ENCODE measurements around the gene ORMDL2. TPM values are rescaled to one million over a fixed set of nuclear protein-coding genes. Genes with fewer than 3 reads are reported as not detected.

ORMDL2 gene
- total RNA-seq, 1 donor from 2014 or later: 12.5 TPM

GRCh38 chr12:55829967-55830600 is 12.2 kb downstream of the ORMDL2 start:
- H3K27ac Mint-ChIP-seq: peak overlapping the region; percentile 99
- Histone ChIP-seq H3F3A (ENCODE audit: low read depth) (peaks cover 32% of the 10 kb centered on the region), H3K9me3 (ENCODE audit: low read depth) (no peaks in the 10 kb centered on the region), H3K27ac (peak overlapping the region; percentile 98), H3K4me3 (peak overlapping the region; percentile 92), H3K36me3 (no peaks in the 10 kb centered on the region), H3K27me3 (no peaks in the 10 kb centered on the region), H4K20me1 (ENCODE audit: low read depth) (no peaks in the 10 kb centered on the region), H3K79me2 (ENCODE audit: low read depth) (peaks cover 63% of the 10 kb centered on the region), H3K9ac (peak overlapping the region; percentile 96), H2AFZ (replicated peaks) (peak overlapping the region; percentile 8), H3K4me2 (peak overlapping the region; percentile 87), H3K4me1 (peaks cover 25% of the 10 kb centered on the region)
- H3K9me3 Mint-ChIP-seq: no peaks in the 10 kb centered on the region
- peaks cover 38% of the 10 kb centered on the region for H3K4me1 Mint-ChIP-seq
- H3K4me3 Mint-ChIP-seq: peak overlapping the region; percentile 99
- no peak for TF ChIP-seq EZH2phosphoT487 (IDR thresholded peaks at IDR 0.05)
- no peak for TF ChIP-seq EZH2 (IDR thresholded peaks at IDR 0.05)
- TF ChIP-seq CTCF (IDR thresholded peaks at IDR 0.05): peak; percentile 14
- DNase-seq (ENCODE audit: low spot score): peak; percentile 78
- H3K36me3 Mint-ChIP-seq: peaks cover 5% of the 10 kb centered on the region
- H3K27me3 Mint-ChIP-seq (ENCODE audit: insufficient read depth, low read depth): peaks cover 6% of the 10 kb centered on the region

- peak overlapping the region; percentile 99 for H3K27ac Mint-ChIP-seq
- peaks cover 35% of the 10 kb centered on the region for H3K4me1 Mint-ChIP-seq
Observed at GRCh38 chr12:55830601-55831446, 13.0 kb downstream of the ORMDL2 start.

GRCh38 chr12:55831447-55831815 is 13.6 kb downstream of the ORMDL2 start:
- Mint-ChIP-seq H3K4me3 (peak overlapping the region; percentile 99), H3K36me3 (peaks cover 5% of the 10 kb centered on the region), H3K9me3 (no peaks in the 10 kb centered on the region), H3K4me1 (peaks cover 33% of the 10 kb centered on the region), H3K27ac (peak overlapping the region; percentile 88), H3K27me3 (ENCODE audit: insufficient read depth, low read depth) (peaks cover 9% of the 10 kb centered on the region)
- Histone ChIP-seq H4K20me1 (ENCODE audit: low read depth) (no peaks in the 10 kb centered on the region), H3K27ac (no peak overlapping the region), H3K4me3 (peak overlapping the region; percentile 92), H3K9me3 (ENCODE audit: low read depth) (no peaks in the 10 kb centered on the region), H2AFZ (replicated peaks) (no peak overlapping the region), H3K27me3 (no peaks in the 10 kb centered on the region), H3K79me2 (ENCODE audit: low read depth) (peaks cover 51% of the 10 kb centered on the region), H3K36me3 (no peaks in the 10 kb centered on the region), H3K4me1 (peaks cover 25% of the 10 kb centered on the region), H3F3A (ENCODE audit: low read depth) (peaks cover 32% of the 10 kb centered on the region), H3K9ac (peak overlapping the region; percentile 96), H3K4me2 (peak overlapping the region; percentile 87)
- DNase-seq (ENCODE audit: low spot score): no peak
- TF ChIP-seq EZH2phosphoT487 (IDR thresholded peaks at IDR 0.05) (no peak), EZH2 (IDR thresholded peaks at IDR 0.05) (no peak), CTCF (IDR thresholded peaks at IDR 0.05) (no peak)

More at GRCh38 chr12:55830601-55831446, 13.0 kb downstream of the ORMDL2 start:
- H3K4me3 ChIP-seq: peak overlapping the region; percentile 92
- H3K27ac ChIP-seq: peak overlapping the region; percentile 98
- peaks cover 32% of the 10 kb centered on the region for H3F3A ChIP-seq (ENCODE audit: low read depth)
- H3K9me3 Mint-ChIP-seq: no peaks in the 10 kb centered on the region
- peaks cover 25% of the 10 kb centered on the region for H3K4me1 ChIP-seq
- H3K27me3 ChIP-seq: no peaks in the 10 kb centered on the region
- TF ChIP-seq EZH2phosphoT487 (IDR thresholded peaks at IDR 0.05) (no peak), CTCF (IDR thresholded peaks at IDR 0.05) (no peak), EZH2 (IDR thresholded peaks at IDR 0.05) (no peak)
- H3K79me2 ChIP-seq (ENCODE audit: low read depth): peaks cover 57% of the 10 kb centered on the region
- peak; percentile 79 for DNase-seq (ENCODE audit: low spot score)
- peaks cover 5% of the 10 kb centered on the region for H3K36me3 Mint-ChIP-seq
- H3K4me3 Mint-ChIP-seq: peak overlapping the region; percentile 99
- H3K36me3 ChIP-seq: no peaks in the 10 kb centered on the region
- no peaks in the 10 kb centered on the region for H3K9me3 ChIP-seq (ENCODE audit: low read depth)
- no peaks in the 10 kb centered on the region for H4K20me1 ChIP-seq (ENCODE audit: low read depth)
- H3K4me2 ChIP-seq: peak overlapping the region; percentile 87
- peak overlapping the region; percentile 8 for H2AFZ ChIP-seq (replicated peaks)
- H3K27me3 Mint-ChIP-seq (ENCODE audit: insufficient read depth, low read depth): peaks cover 6% of the 10 kb centered on the region
- H3K9ac ChIP-seq: peak overlapping the region; percentile 96

Data from neural progenitor cell (in vitro differentiated cells).